Testis (tissue), 3 donors: ENCODE results near the gene VSTM1. TPM values are rescaled to one million over a fixed set of nuclear protein-coding genes. Genes with fewer than 3 reads are reported as not detected.

Experiments
- DNase-seq: peaks from one replicate; pipeline ENCODE4 v3.0.0-alpha.2; 2019
- H3K27ac ChIP-seq, 2 donors: fragments of 200-600 bp; sonication (generic); one replicate each; pipeline ENCODE4 v1.5.1; 2019
- H3K27me3 ChIP-seq: fragments of 200-600 bp; sonication (generic); one replicate; pipeline ENCODE4 v1.5.1; 2019
- H3K36me3 ChIP-seq: fragments of 200-600 bp; sonication (generic); one replicate; pipeline ENCODE4 v1.5.1; 2017; ENCODE audit warnings: low read depth; ENCODE audit errors: missing control alignments
- H3K4me1 ChIP-seq: fragments of 200-600 bp; sonication (generic); one replicate; pipeline ENCODE4 v1.5.1; 2019
- H3K4me3 ChIP-seq, 2 donors: fragments of 200-600 bp; sonication (generic); one replicate each; pipeline ENCODE4 v1.5.1; 2017 to 2019
- H3K9me3 ChIP-seq: fragments of 200-600 bp; sonication (generic); one replicate; pipeline ENCODE4 v1.5.1; 2017
- POLR2A ChIP-seq: fragments of 450-650 bp; IDR thresholded peaks from one replicate; pipeline ENCODE4 v1.6.1; 2017; ENCODE audit warnings: antibody characterized with exemption, mild to moderate bottlenecking, moderate library complexity
- whole genome bisulfite sequencing, 2 donors: methylation state at CpG; one replicate each; pipeline ENCODE4 v1.1.5; 2018; 5-methylcytosine and 5-hydroxymethylcytosine counted together
- intact Hi-C: fragments of 100-400 bp; cut with DNase I; formaldehyde crosslinking; loops from one replicate; pipeline ENCODE4 v1.15.1; 2023; ENCODE audit warnings: low total_unique reads
- polyA plus RNA-seq: library from polyadenylated mRNA; stranded (reverse); fragments of 350-450 nt; fragmentation: Illumina TruSeq; extraction: RNeasy Lipid Tissue Mini Kit (QIAGEN cat#74804); gene quantifications from one replicate; pipeline ENCODE4 v1.2.3, GENCODE V29; 2014; ENCODE audit warnings: low read depth, low replicate concordance; ENCODE audit not compliant: insufficient read depth
- total RNA-seq, 2 donors: library from RNA; depleted of rRNA; stranded (reverse); fragments of >200 nt; gene quantifications; one replicate each; pipeline ENCODE4 v1.2.3, GENCODE V29; 2016
- TF ChIP-seq, protein P1 (sequence below), 3 experiments: fragments of 450-650 bp in 2 of 3; fragments of 200-600 bp in 1 of 3; sonication (generic) in 1 of 3; IDR thresholded peaks; one replicate each; pipeline ENCODE4 v1.5.1; 2016 to 2019; ENCODE audit warnings: antibody characterized with exemption in 3 of 3, mild to moderate bottlenecking in 2 of 3, moderate library complexity in 1 of 3

The VSTM1 gene
- total and polyA plus RNA-seq, 3 donors from 2014 or later, result 1.4 TPM; not detected in 2

DNA sequence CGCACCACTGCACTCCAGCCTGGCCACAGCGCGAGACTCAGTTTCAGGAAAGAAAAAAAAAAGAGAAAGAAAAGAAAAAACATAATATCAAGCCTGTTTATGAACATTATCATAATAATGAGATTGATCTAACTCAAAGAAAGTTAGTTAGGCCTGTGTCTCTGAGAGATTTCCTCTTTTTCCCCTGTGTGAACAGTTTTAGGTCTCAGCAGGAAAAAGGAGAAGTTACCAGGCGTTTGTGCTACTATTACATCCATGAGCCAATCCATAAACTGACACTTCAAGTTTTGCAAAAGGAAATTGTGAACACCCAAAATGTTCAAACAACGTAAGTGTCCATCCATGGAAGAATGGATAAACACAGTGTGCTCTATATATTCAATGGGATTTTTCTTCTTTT, 13.6 kb upstream of the VSTM1 start:
- 86 to 88% methylated on average over 5 of the region's 5 CpGs for WGBS, 2 donors
- DNase-seq, result no peak
- no peak for TF ChIP-seq POLR2A
- TF ChIP-seq, protein P1, sequence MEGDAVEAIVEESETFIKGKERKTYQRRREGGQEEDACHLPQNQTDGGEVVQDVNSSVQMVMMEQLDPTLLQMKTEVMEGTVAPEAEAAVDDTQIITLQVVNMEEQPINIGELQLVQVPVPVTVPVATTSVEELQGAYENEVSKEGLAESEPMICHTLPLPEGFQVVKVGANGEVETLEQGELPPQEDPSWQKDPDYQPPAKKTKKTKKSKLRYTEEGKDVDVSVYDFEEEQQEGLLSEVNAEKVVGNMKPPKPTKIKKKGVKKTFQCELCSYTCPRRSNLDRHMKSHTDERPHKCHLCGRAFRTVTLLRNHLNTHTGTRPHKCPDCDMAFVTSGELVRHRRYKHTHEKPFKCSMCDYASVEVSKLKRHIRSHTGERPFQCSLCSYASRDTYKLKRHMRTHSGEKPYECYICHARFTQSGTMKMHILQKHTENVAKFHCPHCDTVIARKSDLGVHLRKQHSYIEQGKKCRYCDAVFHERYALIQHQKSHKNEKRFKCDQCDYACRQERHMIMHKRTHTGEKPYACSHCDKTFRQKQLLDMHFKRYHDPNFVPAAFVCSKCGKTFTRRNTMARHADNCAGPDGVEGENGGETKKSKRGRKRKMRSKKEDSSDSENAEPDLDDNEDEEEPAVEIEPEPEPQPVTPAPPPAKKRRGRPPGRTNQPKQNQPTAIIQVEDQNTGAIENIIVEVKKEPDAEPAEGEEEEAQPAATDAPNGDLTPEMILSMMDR (IDR thresholded peaks at IDR 0.05), result no peak
- Histone ChIP-seq H3K4me3 (no peak overlapping the region), H3K9me3 (no peaks in the 10 kb centered on the region), H3K36me3 (no peaks in the 10 kb centered on the region), H3K27ac (no peak overlapping the region), H3K27me3 (no peaks in the 10 kb centered on the region), H3K4me1 (no peaks in the 10 kb centered on the region)
- intact Hi-C loops, result no loop called here

DNA sequence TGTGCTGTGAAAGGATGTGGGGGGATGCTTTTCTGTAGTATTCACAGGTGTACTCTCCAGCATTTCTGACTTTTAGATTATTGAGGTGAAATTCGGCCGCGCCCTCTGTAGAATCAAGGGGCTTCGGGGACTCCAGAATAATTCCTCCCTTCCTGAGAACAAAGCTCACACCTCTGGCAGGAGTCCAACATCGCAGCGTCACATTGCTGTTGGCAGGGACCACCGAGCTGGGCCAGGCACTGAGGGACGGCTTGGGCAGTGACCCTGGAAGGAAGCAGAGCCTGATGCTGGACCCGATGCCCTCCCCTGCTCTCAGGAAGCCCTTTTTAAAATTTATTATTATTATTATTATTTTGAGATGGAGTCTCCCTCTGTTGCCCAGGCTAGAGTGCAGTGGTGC, 11.2 kb upstream of the VSTM1 start:
- no peaks in the 10 kb centered on the region for H3K9me3 ChIP-seq
- H3K4me3 ChIP-seq, result no peak overlapping the region
- intact Hi-C loops, result no loop called here
- H3K4me1 ChIP-seq, result no peaks in the 10 kb centered on the region
- DNase-seq, result no peak
- no peaks in the 10 kb centered on the region for H3K36me3 ChIP-seq
- no peaks in the 10 kb centered on the region for H3K27me3 ChIP-seq
- WGBS, 2 donors, result 76 to 84% methylated on average over 7 to 9 of the region's 9 CpGs
- no peak overlapping the region for H3K27ac ChIP-seq
- no peak for TF ChIP-seq POLR2A
- TF ChIP-seq, protein P1 (IDR thresholded peaks at IDR 0.05), result no peak

DNA sequence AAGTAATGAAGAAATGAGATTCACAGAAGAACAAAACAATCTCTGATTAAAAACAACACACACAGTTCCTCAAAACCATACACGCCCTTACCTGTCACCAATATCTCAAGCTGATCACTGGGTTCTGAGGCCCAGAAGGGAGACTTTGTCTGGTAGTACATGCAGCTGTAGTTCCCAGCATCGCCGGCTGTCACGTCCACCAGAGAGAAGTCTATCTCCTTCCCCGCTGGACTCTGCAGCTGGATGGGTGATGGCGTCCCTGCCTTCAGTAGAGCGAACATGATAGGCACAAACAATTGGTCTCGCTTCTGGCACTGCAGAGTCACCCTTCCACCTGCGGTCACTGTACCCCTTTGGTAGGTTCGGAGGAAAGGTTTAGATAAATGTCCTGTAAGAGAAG, 10.1 kb upstream of the VSTM1 start:
- Histone ChIP-seq H3K4me3 (no peak overlapping the region), H3K4me1 (no peaks in the 10 kb centered on the region), H3K27me3 (no peaks in the 10 kb centered on the region), H3K9me3 (no peaks in the 10 kb centered on the region), H3K36me3 (no peaks in the 10 kb centered on the region), H3K27ac (no peak overlapping the region)
- TF ChIP-seq POLR2A, result no peak
- TF ChIP-seq, protein P1 (IDR thresholded peaks at IDR 0.05), result no peak
- intact Hi-C loops, result no loop called here
- WGBS, 2 donors, result 80 to 87% methylated on average over 10 of the region's 10 CpGs
- DNase-seq, result no peak

DNA sequence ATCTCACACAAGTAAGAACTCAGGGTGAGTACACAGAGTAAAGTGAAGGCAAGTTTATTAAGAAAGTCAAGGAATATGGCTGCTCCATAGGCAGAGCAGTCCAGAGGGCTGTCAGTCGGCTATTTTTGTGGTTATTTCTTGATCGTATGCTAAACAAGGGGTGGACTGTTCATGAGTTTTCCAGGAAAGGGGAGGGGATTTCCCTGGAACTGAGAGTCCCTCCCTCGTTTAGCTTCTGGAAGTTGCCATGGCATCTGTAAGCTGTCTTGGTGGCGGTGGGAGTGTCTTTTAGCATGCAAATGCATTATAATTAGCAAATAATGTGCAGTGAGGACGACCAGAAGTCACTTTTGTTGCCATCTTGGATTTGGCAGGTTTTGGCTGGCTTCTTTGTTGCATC, 5.8 kb upstream of the VSTM1 start:
- intact Hi-C loops, result no loop called here
- Histone ChIP-seq H3K4me1 (no peaks in the 10 kb centered on the region), H3K36me3 (no peaks in the 10 kb centered on the region), H3K27ac (no peak overlapping the region), H3K4me3 (no peak overlapping the region), H3K9me3 (no peaks in the 10 kb centered on the region), H3K27me3 (no peaks in the 10 kb centered on the region)
- WGBS, 2 donors, result 63 to 67% methylated on average over 5 of the region's 5 CpGs
- TF ChIP-seq, protein P1 (IDR thresholded peaks at IDR 0.05), result no peak
- TF ChIP-seq POLR2A, result no peak
- DNase-seq, result no peak

DNA sequence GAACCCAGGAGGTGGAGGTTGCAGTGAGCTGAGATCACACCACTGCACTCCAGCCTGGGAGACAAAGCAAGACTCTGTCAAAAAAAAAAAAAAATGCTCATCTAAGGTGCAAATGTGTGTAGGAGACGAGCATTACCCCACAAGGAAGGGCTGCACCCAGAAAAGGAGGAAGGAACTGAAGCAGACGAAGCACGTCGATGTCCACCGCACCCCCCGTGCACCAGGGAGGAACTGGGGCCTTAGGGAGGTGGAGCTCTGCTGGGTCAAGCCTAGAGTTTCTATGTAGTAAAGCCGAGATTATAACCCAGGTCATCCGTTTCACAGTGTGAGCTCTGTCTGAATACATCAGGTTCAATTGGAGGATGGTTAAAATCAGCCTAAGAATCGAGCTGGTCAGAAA, 1.1 kb downstream of the VSTM1 start:
- intact Hi-C loops, result no loop called here
- Histone ChIP-seq H3K27me3 (no peaks in the 10 kb centered on the region), H3K4me3 (no peak overlapping the region), H3K36me3 (no peaks in the 10 kb centered on the region), H3K4me1 (no peaks in the 10 kb centered on the region), H3K27ac (no peak overlapping the region), H3K9me3 (no peaks in the 10 kb centered on the region)
- TF ChIP-seq, protein P1 (IDR thresholded peaks at IDR 0.05), result no peak
- no peak for TF ChIP-seq POLR2A
- 67 to 75% methylated on average over 9 of the region's 9 CpGs for WGBS, 2 donors
- DNase-seq, result no peak
